ENCODE data around the gene B3GLCT. TPM values are rescaled to one million over a fixed set of nuclear protein-coding genes. Genes with fewer than 3 reads are reported as not detected.

B3GLCT gene
- total and polyA plus RNA-seq, 2 of the 13 experiments (the other 11 are each of a cell fraction or from before 2014, with no cell fraction given) = 2.0 to 7.1 TPM

DNA sequence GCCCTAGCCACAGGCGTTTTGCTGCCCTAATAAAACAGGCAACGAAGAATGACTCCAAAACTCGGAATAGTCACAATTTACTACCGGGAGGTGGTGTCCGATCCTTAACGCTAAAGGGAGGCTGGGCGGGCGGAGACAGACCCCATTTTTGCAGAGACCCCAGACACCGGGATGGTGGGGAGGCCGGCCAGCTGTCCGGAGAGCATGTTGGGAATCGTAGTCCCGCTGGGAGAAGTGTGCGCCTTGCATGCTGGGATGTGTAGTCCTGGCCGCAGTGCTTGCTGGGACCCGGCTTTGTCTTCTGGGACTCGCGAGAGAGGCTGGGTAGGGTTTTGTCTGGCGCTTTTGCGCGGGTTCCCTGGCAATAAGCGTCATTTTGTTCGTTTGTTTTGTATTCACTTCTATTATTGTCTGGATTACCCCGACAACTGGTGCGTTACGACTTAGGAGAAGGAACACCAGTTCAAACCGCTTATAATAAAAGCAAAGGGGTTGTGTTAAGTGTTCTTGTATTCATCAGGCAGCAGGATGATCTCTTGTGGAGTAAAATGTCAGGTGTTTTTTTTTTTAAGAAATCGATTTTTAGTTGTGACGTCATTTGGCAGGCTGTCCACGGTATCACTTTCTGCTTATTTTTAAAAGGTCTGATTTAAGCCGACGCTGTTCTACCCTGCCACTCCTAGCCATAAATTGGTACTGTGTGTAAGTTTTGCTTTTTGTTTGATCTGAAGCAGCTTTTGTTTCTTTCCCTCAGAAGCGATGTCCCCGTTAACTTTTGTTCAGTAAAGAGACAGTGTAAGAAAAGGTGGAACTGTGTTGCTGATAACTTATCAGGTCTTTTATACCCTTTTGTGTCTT is 37.4 kb upstream of the B3GLCT start (continued):
- TF ChIP-seq, protein P1, sequence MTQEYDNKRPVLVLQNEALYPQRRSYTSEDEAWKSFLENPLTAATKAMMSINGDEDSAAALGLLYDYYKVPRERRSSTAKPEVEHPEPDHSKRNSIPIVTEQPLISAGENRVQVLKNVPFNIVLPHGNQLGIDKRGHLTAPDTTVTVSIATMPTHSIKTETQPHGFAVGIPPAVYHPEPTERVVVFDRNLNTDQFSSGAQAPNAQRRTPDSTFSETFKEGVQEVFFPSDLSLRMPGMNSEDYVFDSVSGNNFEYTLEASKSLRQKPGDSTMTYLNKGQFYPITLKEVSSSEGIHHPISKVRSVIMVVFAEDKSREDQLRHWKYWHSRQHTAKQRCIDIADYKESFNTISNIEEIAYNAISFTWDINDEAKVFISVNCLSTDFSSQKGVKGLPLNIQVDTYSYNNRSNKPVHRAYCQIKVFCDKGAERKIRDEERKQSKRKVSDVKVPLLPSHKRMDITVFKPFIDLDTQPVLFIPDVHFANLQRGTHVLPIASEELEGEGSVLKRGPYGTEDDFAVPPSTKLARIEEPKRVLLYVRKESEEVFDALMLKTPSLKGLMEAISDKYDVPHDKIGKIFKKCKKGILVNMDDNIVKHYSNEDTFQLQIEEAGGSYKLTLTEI (CRISPR knock-in tag; conservative IDR thresholded peaks at IDR 0.05) = no peak
- TF ChIP-seq ISX (CRISPR knock-in tag; conservative IDR thresholded peaks at IDR 0.05) = no peak
- no peak for TF ChIP-seq REPIN1 (CRISPR knock-in tag; IDR thresholded peaks at IDR 0.05; ENCODE audit: borderline replicate concordance, low read depth)
- TF ChIP-seq, protein P2, sequence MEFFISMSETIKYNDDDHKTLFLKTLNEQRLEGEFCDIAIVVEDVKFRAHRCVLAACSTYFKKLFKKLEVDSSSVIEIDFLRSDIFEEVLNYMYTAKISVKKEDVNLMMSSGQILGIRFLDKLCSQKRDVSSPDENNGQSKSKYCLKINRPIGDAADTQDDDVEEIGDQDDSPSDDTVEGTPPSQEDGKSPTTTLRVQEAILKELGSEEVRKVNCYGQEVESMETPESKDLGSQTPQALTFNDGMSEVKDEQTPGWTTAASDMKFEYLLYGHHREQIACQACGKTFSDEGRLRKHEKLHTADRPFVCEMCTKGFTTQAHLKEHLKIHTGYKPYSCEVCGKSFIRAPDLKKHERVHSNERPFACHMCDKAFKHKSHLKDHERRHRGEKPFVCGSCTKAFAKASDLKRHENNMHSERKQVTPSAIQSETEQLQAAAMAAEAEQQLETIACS (CRISPR knock-in tag; IDR thresholded peaks at IDR 0.05) = no peak
- no peak for TF ChIP-seq ZNF619 (CRISPR knock-in tag; IDR thresholded peaks at IDR 0.05)
- no peak for TF ChIP-seq MEF2D (CRISPR knock-in tag; IDR thresholded peaks at IDR 0.05)
- no peak for TF ChIP-seq NFE2 (CRISPR knock-in tag; IDR thresholded peaks at IDR 0.05)
- no peak for TF ChIP-seq ZNF543 (CRISPR knock-in tag; IDR thresholded peaks at IDR 0.05)
- peak; percentile 98 for TF ChIP-seq ATF7 (IDR thresholded peaks at IDR 0.05)
- 0 out of 2 replicates have a peak, but pooled peaks have one; percentile 37 for TF ChIP-seq ATF7 (CRISPR knock-in tag; IDR thresholded peaks at IDR 0.05)
- TF ChIP-seq, protein P3, sequence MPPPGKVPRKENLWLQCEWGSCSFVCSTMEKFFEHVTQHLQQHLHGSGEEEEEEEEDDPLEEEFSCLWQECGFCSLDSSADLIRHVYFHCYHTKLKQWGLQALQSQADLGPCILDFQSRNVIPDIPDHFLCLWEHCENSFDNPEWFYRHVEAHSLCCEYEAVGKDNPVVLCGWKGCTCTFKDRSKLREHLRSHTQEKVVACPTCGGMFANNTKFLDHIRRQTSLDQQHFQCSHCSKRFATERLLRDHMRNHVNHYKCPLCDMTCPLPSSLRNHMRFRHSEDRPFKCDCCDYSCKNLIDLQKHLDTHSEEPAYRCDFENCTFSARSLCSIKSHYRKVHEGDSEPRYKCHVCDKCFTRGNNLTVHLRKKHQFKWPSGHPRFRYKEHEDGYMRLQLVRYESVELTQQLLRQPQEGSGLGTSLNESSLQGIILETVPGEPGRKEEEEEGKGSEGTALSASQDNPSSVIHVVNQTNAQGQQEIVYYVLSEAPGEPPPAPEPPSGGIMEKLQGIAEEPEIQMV (CRISPR knock-in tag; IDR thresholded peaks at IDR 0.05; ENCODE audit: low read depth) = no peak
- TF ChIP-seq, protein P4, sequence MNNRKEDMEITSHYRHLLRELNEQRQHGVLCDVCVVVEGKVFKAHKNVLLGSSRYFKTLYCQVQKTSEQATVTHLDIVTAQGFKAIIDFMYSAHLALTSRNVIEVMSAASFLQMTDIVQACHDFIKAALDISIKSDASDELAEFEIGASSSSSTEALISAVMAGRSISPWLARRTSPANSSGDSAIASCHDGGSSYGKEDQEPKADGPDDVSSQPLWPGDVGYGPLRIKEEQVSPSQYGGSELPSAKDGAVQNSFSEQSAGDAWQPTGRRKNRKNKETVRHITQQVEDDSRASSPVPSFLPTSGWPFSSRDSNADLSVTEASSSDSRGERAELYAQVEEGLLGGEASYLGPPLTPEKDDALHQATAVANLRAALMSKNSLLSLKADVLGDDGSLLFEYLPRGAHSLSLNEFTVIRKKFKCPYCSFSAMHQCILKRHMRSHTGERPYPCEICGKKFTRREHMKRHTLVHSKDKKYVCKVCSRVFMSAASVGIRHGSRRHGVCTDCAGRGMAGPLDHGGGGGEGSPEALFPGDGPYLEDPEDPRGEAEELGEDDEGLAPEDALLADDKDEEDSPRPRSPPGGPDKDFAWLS (CRISPR knock-in tag; IDR thresholded peaks at IDR 0.05; ENCODE audit: borderline replicate concordance) = no peak
- TF ChIP-seq CREM (IDR thresholded peaks at IDR 0.05) = peak; percentile 97
- no peak; the same call in 1 of the 2 replicates for TF ChIP-seq CREM (CRISPR knock-in tag; IDR thresholded peaks at IDR 0.05)
- TF ChIP-seq, protein P5, sequence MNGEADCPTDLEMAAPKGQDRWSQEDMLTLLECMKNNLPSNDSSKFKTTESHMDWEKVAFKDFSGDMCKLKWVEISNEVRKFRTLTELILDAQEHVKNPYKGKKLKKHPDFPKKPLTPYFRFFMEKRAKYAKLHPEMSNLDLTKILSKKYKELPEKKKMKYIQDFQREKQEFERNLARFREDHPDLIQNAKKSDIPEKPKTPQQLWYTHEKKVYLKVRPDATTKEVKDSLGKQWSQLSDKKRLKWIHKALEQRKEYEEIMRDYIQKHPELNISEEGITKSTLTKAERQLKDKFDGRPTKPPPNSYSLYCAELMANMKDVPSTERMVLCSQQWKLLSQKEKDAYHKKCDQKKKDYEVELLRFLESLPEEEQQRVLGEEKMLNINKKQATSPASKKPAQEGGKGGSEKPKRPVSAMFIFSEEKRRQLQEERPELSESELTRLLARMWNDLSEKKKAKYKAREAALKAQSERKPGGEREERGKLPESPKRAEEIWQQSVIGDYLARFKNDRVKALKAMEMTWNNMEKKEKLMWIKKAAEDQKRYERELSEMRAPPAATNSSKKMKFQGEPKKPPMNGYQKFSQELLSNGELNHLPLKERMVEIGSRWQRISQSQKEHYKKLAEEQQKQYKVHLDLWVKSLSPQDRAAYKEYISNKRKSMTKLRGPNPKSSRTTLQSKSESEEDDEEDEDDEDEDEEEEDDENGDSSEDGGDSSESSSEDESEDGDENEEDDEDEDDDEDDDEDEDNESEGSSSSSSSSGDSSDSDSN (CRISPR knock-in tag; IDR thresholded peaks at IDR 0.05) = no peak
- TF ChIP-seq RNF2 (conservative IDR thresholded peaks at IDR 0.05; ENCODE audit: low read depth) = no peak
- TF ChIP-seq, protein P6, sequence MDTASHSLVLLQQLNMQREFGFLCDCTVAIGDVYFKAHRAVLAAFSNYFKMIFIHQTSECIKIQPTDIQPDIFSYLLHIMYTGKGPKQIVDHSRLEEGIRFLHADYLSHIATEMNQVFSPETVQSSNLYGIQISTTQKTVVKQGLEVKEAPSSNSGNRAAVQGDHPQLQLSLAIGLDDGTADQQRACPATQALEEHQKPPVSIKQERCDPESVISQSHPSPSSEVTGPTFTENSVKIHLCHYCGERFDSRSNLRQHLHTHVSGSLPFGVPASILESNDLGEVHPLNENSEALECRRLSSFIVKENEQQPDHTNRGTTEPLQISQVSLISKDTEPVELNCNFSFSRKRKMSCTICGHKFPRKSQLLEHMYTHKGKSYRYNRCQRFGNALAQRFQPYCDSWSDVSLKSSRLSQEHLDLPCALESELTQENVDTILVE (CRISPR knock-in tag; IDR thresholded peaks at IDR 0.05) = 0 out of 2 replicates have a peak, but pooled peaks have one; percentile 10
- TF ChIP-seq ZNF792 (CRISPR knock-in tag; IDR thresholded peaks at IDR 0.05) = no peak
- TF ChIP-seq ZNF589 (CRISPR knock-in tag; conservative IDR thresholded peaks at IDR 0.05) = no peak
- no peak for TF ChIP-seq HOXD1 (CRISPR knock-in tag; IDR thresholded peaks at IDR 0.05)
- TF ChIP-seq NR2F2 (IDR thresholded peaks at IDR 0.05; ENCODE audit: borderline replicate concordance, low read depth) = no peak
